ENCODE results near the gene GSG1L. TPM values are rescaled to one million over a fixed set of nuclear protein-coding genes. Genes with fewer than 3 reads are reported as not detected.
A peak's percentile ranks its signal among the peaks of the same experiment; 100 is the strongest.

Gene GSG1L
- total and polyA plus RNA-seq, 9 of the 15 experiments (the other 6 are each of a cell fraction or from before 2014, with no cell fraction given) = not detected

DNA sequence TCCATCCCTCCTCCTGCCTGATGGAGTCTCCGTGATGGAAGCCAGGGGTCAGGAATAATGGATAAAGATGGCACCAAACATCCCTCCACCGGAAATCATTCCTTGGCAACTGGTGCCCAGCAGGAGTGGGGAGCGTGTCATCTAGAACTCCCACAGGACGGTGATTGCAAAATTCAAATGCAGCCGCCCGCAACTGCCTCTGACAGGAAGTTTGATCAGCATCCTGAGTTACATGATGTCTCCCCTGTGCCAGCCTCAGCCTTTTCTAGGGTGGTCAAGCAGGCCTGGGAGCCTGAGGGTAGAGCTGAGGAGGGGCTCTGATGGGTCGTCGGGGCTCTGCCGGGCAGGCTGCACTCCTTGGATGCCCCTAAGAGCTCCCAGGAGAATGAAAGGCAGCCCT lies 52.8 kb downstream of the GSG1L start:
- FAIRE-seq = no peak
- intact Hi-C loops (cut with micrococcal nuclease) = no loop called here
- in situ Hi-C loops (cut with MboI) = no loop called here

More for the DNA sequence above, 52.8 kb downstream of the GSG1L start:
- no peaks in the 10 kb centered on the region for H3K36me3 ChIP-seq (ENCODE audit: control insufficient read depth, insufficient read depth, low read length)
- no peaks in the 10 kb centered on the region for H3K79me2 ChIP-seq (ENCODE audit: control insufficient read depth, insufficient read depth, low read length)
- no peak overlapping the region for H2AFZ ChIP-seq (ENCODE audit: low read depth, low read length)
- no peak for ATAC-seq
- no peaks in the 10 kb centered on the region for H3K9me1 ChIP-seq (ENCODE audit: control insufficient read depth, insufficient read depth, low read length)
- H3K4me3 ChIP-seq = no peak overlapping the region
- H3K27me3 ChIP-seq (ENCODE audit: control insufficient read depth in 2 of 2, insufficient read depth in 2 of 2, low read length in 2 of 2) = peaks cover 28 to 67% of the 10 kb centered on the region in 2 experiments; a peak in 4 of 5 replicates
- H3K27ac ChIP-seq (ENCODE audit: extremely low read depth, low read depth, low read length) = no peak overlapping the region
- CTCF ChIA-PET (ENCODE audit: low intra/inter-chr PET ratio) = no interaction called here
- TF ChIP-seq, protein P1, sequence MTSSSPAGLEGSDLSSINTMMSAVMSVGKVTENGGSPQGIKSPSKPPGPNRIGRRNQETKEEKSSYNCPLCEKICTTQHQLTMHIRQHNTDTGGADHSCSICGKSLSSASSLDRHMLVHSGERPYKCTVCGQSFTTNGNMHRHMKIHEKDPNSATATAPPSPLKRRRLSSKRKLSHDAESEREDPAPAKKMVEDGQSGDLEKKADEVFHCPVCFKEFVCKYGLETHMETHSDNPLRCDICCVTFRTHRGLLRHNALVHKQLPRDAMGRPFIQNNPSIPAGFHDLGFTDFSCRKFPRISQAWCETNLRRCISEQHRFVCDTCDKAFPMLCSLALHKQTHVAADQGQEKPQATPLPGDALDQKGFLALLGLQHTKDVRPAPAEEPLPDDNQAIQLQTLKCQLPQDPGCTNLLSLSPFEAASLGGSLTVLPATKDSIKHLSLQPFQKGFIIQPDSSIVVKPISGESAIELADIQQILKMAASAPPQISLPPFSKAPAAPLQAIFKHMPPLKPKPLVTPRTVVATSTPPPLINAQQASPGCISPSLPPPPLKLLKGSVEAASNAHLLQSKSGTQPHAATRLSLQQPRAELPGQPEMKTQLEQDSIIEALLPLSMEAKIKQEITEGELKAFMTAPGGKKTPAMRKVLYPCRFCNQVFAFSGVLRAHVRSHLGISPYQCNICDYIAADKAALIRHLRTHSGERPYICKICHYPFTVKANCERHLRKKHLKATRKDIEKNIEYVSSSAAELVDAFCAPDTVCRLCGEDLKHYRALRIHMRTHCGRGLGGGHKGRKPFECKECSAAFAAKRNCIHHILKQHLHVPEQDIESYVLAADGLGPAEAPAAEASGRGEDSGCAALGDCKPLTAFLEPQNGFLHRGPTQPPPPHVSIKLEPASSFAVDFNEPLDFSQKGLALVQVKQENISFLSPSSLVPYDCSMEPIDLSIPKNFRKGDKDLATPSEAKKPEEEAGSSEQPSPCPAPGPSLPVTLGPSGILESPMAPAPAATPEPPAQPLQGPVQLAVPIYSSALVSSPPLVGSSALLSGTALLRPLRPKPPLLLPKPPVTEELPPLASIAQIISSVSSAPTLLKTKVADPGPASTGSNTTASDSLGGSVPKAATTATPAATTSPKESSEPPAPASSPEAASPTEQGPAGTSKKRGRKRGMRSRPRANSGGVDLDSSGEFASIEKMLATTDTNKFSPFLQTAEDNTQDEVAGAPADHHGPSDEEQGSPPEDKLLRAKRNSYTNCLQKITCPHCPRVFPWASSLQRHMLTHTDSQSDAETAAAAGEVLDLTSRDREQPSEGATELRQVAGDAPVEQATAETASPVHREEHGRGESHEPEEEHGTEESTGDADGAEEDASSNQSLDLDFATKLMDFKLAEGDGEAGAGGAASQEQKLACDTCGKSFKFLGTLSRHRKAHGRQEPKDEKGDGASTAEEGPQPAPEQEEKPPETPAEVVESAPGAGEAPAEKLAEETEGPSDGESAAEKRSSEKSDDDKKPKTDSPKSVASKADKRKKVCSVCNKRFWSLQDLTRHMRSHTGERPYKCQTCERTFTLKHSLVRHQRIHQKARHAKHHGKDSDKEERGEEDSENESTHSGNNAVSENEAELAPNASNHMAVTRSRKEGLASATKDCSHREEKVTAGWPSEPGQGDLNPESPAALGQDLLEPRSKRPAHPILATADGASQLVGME (CRISPR knock-in tag; IDR thresholded peaks at IDR 0.05) = no peak
- no peak for TF ChIP-seq FOXA1 (IDR thresholded peaks at IDR 0.05; ENCODE audit: borderline replicate concordance)
- no peak for TF ChIP-seq NFRKB (IDR thresholded peaks at IDR 0.05; ENCODE audit: low read depth)
- TF ChIP-seq CXXC5 (CRISPR knock-in tag; IDR thresholded peaks at IDR 0.05) = no peak
- no peak for TF ChIP-seq ZNF830 (CRISPR knock-in tag; IDR thresholded peaks at IDR 0.05)
- TF ChIP-seq RBM34 (IDR thresholded peaks at IDR 0.05; ENCODE audit: borderline replicate concordance, insufficient read depth, low read length) = no peak
- TF ChIP-seq TFAM (CRISPR knock-in tag; conservative IDR thresholded peaks at IDR 0.05) = no peak
- no peak for TF ChIP-seq RBM14 (IDR thresholded peaks at IDR 0.05; ENCODE audit: borderline replicate concordance, insufficient read depth, low read depth, low read length)
- TF ChIP-seq ERF (CRISPR knock-in tag; IDR thresholded peaks at IDR 0.05) = no peak
- TF ChIP-seq, protein P2, sequence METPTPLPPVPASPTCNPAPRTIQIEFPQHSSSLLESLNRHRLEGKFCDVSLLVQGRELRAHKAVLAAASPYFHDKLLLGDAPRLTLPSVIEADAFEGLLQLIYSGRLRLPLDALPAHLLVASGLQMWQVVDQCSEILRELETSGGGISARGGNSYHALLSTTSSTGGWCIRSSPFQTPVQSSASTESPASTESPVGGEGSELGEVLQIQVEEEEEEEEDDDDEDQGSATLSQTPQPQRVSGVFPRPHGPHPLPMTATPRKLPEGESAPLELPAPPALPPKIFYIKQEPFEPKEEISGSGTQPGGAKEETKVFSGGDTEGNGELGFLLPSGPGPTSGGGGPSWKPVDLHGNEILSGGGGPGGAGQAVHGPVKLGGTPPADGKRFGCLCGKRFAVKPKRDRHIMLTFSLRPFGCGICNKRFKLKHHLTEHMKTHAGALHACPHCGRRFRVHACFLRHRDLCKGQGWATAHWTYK (CRISPR knock-in tag; IDR thresholded peaks at IDR 0.05) = no peak
- no peak for TF ChIP-seq SMARCB1 (IDR thresholded peaks at IDR 0.05; ENCODE audit: insufficient read length, low read depth)
- no peak for TF ChIP-seq ZKSCAN8 (CRISPR knock-in tag; IDR thresholded peaks at IDR 0.05)
- no peak for TF ChIP-seq YY1 (IDR thresholded peaks at IDR 0.05; ENCODE audit: borderline replicate concordance in 1 of 3, control insufficient read depth in 1 of 3, extremely low read depth in 1 of 3, insufficient read depth in 3 of 3, insufficient read length in 1 of 3, insufficient replicate concordance in 2 of 3, low read depth in 1 of 3, low read length in 2 of 3)
- TF ChIP-seq MYNN (IDR thresholded peaks at IDR 0.05) = no peak
- no peak for TF ChIP-seq MYNN (CRISPR knock-in tag; IDR thresholded peaks at IDR 0.05)
- no peak for TF ChIP-seq NONO (IDR thresholded peaks at IDR 0.05; ENCODE audit: low read depth in 2 of 2, low read length in 1 of 2)
- H3K9me3 ChIP-seq (replicated peaks; ENCODE audit: control insufficient read depth, insufficient read depth, low read depth, low read length) = no peaks in the 10 kb centered on the region
- POLR2A ChIA-PET = no interaction called here
- BruUV-seq (replicated peaks) = no TSS peak
- no peaks in the 10 kb centered on the region for H4K20me1 ChIP-seq (replicated peaks; ENCODE audit: control insufficient read depth, insufficient read depth, low read length)
- WGBS (ENCODE audit: insufficient coverage, low coverage, missing lambda C conversion rate) = under 1% methylated on average over 9 of the region's 9 CpGs
- no peak for DNase-seq (ENCODE audit: extremely low read depth in 1 of 4, low spot score in 3 of 4)
- H3K9ac ChIP-seq (ENCODE audit: insufficient read depth in 1 of 2, low read depth in 2 of 2, low read length in 2 of 2) = 0 out of 4 replicates have a peak overlapping the region, but pooled peaks of 1 of the 2 experiments have one; percentile 9
- no peaks in the 10 kb centered on the region for H3K4me1 ChIP-seq (replicated peaks in 1 of 2; ENCODE audit: control insufficient read depth in 2 of 2, insufficient read depth in 2 of 2, low read length in 2 of 2)
- no peak overlapping the region for H3K4me2 ChIP-seq (ENCODE audit: insufficient read depth, low read length)

All from K562 (cell line).